GM18520 (cell line): Measurements from ENCODE around the gene HOXA11.

Experiments used
- ATAC-seq: cut with Tn5 transposase; IDR thresholded peaks from one replicate; pipeline ENCODE4 v1.9.1; 2021; ENCODE audit not compliant: unreplicated experiment

The HOXA11 gene

DNA sequence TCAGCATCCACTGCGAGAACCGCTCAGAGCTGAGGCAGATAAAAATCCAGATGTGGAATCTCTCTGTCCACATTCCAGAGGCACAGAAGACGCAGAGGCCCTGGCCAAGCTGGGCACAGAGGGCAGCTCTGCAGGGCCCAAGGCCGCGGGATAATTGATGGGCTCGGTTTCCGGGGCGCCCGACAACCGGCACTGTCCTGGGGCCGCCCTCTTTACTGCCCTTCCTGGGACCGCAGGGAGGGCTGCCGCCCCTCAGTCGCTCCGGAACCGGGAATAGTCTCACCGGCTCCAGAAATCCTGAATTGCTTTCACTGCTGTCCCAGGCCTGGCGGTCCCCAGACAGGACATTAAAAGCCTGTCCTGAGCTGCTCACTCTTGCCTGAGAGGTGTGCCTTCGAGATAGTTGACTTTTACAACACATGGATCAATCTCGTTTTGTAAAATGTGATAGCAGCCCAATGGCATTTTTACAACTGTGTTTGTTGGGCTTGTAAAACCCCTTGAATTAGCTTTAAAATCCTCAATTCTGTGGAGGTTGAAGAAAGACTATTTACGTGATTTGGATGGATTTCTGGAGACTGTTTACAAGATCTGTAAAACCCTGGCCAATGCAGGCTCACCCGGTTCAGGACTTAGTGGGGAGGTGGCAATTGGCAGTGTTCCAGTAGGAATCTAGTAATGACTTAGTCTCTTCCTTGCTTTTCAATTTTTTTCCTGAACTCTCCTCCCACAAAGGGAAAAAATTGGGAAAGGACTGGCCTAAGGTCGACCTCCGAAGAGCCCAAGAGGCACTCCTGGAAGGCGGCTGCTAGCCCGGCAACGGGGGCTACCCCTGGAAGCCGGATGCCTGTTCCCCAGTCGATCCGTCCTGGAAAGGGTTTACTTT, 36.0 kb downstream of the HOXA11 start:
- no peak for ATAC-seq

DNA sequence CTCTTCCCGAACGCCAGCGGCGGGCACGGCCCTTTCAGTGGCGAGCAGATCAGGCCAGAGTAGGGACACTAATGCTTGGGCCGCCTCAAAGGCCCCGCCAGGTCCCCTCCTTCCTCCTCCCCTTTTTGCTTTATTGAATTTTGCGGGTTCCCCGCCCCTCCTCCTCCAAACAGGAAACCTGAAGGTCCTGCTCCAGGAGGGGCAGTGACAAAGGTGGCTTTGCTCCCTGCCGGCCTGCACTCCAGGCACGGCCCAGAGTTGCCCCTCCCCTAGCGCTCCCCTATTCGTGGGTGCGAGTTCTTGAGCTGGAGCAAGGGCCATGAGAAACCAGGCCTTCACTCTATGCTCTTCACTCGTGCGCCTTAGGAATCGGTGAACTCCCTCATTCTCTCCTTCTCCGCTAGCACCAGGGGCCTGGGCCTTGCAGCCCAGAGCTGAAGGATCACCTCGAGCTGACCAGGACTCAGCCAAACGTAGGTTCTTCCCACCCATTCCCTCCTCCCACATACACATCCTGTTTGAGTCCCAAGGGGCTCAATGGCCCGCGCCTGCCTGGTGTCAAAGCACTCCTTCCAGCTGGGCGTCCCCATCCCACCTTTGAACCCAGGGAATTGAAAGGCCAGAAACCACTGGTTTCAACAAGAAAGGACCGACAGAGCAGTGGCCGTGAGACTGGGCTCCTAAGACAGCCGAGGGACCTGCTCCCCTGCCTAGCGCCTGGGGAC, 36.8 kb downstream of the HOXA11 start:
- no peak for ATAC-seq

DNA sequence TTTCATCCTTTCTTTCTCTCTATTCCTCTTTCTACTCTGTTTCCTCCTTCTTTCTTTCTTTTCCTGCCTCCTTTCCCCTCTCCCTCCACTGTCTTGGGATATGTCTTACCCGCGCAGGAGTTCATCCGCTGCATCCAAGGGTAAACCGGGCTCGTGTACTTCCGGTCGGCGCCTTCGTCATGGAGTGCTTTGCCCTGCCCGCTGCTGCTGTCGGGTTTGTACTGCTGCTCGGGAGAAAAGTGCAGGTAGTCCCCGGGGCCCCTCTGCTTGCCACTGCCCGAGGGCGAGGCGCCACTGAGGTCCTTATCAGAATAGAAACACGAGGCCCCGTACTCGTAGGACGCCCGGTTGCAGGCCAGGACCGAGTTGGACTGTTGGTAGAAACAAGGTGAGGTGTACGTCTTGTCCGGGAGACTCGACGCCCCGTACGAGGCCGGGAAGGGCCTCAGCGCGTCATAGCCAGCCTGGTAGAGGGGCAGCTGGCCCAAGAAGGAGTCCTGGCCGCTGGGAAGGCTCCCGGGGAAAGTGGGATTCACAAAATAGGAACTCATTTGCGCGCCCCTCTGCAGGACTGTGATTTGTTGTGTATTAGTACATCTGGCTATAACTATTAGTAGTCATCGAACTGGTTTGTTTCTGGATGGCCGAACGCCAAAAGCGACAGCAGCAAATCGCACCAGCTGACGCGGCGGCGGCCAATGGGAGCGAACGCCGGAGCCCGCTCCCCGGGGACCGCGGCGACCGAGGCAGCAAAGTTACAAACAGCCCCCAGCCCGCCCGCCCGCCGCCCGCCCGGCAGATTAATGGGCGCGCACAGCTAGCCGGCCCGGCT, 37.6 kb downstream of the HOXA11 start, which contains the start of gene HOXA6:
HOXA6 (minus strand) TSS at position 576 of the 832 bp plus-strand sequence; CDS start at position 551, 25 bp downstream.
- no peak for ATAC-seq

DNA sequence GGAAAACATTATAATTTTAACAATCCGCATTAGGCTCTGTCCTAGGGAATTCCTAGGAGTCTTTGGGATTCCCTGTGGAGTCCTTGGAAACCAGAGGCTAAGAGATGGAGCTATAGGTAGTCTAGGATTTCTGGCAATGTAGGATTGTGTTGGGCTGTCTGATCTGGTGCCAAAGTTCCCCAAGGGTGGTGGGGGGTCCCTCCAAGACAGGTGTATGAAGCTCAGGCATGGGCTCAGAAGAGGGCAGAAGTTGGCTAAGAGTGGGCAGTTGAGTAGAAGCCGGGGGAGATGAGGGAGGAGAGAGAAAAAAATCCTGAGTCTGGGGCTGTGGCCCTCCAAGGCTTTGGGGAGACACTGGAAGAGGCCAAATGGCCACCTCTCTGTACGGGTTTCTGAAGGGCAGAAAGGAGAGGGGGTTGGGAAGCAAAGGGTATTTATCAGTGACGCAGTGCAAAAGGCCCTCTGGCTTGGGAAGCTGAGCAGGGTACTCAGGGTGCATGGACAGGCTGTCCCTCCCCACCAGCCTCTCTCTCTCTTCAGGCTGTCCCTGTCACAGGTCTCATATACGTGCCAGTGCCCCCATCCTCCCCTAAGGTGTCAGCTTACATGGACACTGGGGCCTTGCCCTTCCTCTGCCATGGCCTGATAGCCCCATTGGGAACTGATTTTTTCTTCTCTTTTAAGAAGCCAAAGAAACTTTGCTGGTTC, 38.4 kb downstream of the HOXA11 start:
- ATAC-seq = no peak

DNA sequence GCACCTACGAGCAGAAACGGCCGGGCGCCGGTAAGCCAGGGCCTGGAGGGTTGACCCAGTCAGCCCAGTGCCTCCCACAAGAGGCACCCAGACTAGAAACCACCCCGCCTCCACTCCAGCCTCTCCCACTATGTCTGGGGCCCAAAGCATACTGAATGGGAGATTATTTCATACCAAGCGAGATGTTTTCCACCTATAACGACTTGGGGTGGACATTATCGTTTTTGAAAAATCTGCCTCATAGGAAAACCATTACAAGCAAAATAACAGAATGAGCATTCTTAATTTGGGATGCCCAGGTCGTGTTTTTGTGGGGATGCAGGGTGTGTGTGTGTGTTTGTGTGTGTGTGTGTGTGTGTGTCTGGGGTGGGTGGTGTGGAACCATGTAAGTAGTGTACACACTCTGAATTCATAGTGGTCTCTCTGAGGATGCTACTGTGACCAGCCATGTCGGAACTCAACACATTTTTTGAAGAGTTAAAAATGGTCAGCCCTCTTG, 39.1 kb downstream of the HOXA11 start:
- ATAC-seq = no peak

DNA sequence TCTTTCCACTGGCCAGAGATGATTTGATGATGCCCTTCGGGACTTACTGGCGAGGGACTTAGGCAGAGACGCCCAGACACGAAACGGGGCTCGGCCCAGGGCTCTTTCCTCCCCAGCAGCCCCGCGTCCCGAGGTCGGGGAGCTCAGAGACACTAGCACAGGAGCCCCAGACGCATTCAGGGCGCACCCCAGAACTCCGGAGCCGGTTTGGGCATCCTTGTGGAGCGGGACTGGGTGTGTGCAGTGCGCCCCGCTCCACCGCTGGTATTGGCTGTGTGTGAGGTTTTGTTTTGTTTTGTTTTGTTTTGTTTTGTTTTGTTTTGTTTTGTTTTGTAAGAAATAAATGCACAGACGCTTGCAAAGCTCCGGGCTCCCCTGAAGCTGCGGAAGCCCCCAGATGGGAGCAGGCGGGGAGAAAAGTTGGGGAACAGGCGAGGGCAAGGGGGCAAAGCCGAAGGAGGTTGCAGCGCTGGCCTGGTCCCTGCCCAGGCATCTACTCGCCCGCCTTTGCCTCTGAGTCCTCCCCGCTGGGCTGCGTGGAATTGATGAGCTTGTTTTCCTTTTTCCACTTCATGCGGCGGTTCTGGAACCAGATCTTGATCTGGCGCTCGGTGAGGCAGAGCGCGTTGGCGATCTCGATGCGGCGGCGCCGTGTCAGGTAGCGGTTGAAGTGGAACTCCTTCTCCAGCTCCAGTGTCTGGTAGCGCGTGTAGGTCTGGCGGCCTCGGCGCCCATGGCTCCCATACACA, 39.7 kb downstream of the HOXA11 start:
- no peak for ATAC-seq

DNA sequence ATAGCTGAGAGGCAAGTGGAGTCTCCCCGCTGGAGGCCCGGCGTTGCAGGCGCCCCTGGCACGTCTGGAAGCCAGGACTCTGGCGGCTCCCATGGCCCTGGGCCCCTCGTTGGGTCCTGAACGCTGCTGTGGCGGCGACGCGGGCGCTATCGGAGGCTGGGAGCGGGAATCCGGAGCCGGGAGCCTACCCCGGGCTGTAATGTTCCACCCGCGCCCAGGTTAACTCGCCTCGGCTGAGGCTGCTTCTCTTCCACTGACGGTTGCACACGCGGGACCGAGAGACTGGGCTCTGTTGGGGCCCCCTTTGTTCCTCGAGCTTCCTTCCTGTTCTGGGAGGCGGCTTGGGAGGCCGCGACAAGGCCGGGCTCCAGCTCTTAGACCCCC, 40.3 kb downstream of the HOXA11 start:
- ATAC-seq = no peak

DNA sequence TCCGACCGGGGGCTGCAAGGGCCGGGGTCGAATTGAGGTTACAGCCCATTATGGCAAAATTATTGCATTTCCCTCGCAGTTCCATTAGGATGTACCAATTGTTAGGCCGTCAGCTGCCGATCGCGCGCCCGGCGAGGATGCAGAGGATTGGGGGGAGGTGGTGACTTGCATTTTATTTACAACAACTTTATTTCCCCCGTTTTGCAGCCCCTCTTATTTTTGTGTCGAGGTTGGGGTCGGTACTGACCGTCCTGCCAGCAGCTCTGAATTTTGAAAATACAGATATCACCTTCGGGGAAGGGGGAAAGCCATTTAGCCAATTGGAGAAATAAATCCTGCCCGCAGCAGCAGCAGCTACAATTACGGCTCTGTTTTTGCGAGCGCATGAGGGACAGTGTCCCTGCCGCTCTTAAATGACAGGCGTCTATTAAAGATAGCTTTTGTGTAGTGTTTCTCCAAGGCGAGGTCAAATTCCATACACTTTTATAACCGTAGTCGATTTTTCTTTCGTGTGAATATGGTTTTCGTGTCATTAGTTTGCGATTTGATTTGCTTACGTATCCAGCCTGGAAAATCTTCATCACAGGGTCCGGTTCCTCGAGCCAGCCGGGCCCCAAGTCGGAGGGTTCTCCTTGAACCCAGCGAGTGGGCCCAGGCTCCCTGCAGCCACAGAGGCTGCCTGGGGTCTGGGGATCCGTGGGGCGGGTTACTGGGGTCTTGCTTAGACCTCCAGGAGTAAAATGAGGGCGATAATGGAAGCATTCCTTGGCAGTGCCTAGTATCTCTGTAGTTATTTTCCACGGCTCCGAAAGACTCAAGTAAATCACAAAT, 40.9 kb downstream of the HOXA11 start:
- no peak for ATAC-seq

DNA sequence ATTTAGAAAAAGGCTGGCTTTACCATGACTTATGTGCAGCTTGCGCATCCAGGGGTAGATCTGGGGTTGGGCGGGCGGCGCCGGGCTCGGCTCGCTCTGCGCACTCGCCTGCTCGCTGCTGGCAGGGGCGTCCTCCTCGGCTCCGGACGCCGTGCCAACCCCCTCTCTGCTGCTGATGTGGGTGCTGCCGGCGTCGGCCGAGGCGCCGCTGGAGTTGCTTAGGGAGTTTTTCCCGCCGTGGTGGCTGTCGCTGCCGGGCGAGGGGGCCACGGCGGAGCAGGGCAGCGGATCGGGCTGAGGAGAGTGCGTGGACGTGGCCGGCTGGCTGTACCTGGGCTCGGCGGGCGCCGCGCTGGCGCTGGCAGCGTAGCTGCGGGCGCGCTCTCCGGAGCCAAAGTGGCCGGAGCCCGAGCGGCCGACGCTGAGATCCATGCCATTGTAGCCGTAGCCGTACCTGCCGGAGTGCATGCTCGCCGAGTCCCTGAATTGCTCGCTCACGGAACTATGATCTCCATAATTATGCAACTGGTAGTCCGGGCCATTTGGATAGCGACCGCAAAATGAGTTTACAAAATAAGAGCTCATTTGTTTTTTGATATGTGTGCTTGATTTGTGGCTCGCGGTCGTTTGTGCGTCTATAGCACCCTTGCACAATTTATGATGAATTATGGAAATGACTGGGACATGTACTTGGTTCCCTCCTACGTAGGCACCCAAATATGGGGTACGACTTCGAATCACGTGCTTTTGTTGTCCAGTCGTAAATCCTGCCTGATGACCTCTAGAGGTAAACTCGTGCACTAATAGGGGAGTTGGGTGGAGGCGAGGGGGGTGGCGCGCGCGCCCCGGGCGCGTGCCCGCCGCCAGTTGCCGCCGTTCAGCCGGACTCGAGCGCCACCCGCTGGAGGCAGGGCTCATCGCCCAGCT, 41.7 kb downstream of the HOXA11 start, which contains the start of gene HOXA5:
HOXA5 (minus strand) TSS at position 659 of the 927 bp plus-strand sequence; CDS start at position 585, 74 bp downstream.
- ATAC-seq = no peak

DNA sequence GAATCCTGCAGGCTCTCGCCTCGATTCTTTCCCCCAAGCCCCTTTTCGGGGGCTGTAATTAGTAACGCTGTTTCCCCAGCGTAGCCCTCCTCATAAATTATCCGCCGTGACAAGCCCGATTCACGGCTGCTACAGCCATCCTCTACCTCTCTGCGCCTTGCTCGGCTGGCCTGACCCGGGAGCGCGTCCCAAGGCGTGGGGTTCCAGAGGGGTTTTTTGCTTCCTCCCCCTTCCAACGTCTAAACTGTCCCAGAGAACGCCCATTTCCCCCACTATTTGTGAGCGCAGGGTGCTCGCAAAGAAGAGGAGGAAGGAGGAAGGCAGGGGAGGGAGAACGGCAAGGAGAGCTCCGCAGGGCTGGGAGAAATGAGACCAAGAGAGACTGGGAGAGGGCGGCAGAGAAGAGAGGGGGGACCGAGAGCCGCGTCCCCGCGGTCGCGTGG, 42.4 kb downstream of the HOXA11 start:
- ATAC-seq = no peak

DNA sequence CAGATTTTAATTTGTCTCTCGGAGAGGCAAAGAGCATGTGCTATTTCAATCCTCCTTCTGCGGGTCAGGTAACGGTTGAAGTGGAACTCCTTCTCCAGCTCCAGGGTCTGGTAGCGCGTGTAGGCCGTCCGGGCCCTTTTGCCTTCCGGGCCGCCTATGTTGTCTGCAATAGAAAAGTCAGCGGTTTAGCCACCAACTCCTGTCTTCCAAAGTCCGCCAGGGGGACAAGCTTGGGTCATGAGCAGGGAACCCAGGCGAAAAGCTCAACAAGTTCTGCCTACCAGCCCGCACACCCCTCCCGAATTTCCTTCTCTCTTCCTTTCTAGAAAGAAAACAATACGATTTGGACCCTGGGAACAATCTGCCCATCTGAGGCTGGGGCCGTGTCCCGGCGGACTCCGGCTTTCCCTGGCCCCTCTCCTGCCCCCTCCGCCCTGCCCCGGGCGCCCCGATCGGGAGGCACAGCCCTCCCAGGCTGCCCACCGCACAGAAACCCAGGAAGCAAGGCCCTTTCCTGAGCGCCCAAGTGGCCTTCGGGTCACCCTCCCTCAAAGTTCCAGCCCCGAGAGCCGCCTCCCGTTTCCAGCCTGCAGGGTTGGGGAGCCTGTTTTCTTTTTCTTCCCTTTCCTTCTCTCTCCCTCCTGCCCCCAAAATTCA, 43.0 kb downstream of the HOXA11 start:
- ATAC-seq = no peak

DNA sequence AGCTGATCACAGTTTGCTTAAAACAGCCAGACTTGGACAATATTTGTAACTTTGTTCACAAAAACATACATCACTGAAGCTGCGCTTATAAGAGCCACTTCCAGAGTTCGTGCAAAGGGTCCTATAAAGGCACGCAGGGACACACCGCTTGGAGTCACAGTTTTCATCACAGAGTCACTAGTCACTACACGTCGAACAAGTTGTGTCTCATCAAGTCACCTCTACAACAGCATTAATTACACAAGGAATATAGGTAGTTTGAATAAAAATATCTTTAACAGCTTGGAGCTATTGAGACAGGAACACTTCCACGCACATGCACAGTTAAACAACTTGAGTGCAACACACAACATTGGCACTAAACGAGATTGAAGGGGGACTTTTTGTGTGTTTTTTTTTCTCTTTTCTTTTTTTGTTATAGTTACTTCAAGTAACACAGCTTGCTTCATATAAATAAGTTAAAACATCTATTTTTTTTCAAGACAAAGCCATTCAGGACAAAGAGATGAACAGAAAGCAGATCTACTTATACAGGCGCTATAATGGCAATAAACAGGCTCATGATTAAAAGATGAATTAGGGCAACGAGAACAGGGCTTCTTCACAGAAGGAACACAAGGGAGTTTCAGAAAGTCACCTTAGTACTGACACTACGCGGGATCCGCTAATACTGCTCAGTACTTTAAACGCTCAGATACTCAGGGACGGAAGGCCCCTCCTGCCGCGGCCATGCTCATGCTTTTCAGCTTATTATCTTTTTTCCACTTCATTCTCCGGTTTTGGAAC, 43.7 kb downstream of the HOXA11 start:
- no peak for ATAC-seq

DNA sequence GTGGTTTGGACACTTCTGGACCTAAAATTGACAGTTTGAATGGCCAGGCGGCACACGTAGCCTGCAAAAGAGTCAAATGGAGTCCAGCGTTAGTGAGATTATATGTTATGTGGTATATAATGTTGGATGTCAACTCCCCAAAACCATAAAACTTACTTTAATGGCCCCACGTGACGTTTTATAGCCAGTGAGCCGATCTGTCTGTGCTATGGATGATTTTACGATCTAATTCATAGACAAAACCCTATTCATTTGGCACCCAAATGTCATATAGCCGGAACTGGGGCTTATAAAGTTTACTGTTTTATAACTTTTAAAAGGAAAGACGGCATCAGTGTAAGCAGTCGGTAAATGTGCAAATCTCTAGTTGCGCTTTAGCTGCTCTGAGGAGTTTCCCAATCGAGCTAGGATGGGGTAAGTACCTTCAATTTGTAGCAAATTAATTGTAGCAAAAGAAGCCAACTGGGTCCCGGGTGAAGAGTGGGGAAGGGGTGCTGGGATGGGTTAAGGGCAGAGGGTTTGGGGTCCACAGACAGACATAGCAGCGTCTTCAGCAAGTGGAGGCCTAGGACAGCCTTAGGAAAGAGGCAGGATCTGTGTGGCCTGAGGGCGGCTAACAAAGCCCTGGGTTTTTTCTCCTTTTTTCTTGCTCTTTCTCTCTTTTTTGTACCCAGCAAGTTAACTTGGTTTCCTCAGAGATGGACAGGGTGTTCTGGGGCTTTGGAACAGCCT, 44.7 kb downstream of the HOXA11 start:
- ATAC-seq = no peak

DNA sequence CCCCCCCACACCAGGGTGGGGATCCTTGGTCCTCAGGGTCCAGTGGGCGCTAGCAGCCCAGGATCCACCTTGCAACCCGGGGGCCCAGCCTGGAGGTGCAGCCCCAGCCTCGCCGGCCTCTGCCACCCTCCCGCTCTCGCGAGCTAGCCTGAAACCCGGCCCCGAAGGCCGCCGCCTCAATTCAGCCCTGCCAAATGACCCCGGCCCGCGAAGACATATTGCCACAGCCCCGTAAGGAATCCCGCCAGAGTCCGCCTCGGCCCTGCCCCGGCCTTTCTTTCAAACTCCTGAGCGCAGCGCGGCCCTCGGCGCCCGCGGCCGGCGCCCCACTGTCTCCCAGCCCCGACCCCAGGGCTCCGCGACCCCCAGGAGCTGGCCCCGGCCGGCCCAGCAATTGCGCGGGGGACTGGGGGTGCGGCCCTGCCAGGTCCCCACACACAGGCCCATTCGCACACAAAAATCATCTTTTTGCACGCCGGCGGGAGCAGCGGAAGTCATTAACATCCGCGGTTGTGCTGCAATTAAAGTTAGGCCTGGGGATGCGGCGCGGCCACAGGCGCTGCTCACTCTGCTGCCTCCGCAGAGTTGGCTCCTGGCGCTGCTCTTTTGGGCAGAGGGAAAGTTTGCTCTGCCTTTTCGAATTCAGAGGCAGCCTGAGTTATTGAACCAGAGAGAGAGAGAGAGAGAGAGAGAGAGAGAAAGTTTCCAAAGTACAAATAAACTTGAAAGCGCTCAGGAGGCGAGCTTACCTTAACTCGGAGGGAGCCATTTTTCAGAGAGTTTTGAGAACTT, 45.5 kb downstream of the HOXA11 start:
- no peak for ATAC-seq

DNA sequence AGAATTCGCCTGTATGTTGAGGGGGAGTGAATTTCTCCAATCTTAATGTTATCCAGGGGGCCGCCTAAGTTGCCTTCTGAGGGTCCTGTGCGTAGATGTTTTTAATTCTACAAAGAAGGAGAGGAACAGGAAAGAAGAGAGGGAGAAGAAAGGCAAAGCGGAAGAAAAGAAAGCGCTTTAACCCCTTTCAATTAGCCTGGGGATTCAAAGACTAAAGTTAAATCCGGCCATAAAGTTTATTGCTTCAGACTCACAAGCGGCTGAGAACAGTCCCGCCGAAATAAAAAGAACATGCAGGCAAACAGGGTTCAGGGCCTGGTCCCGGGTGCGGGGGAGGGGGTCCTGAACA, 46.1 kb downstream of the HOXA11 start:
- ATAC-seq = no peak
